Right lobe of liver (tissue), 4 donors: ENCODE measurements around the gene RNF157.

Experiments
- POLR2A ChIP-seq: fragments of 450-650 bp; IDR thresholded peaks from one replicate; pipeline ENCODE4 v1.6.1; 2017; ENCODE audit warnings: antibody characterized with exemption, mild to moderate bottlenecking
- TF ChIP-seq, protein P1 (sequence below), 4 donors: fragments of 200-600 bp in 3 of 4; fragments of 450-650 bp in 1 of 4; IDR thresholded peaks; one replicate each; pipeline versions ENCODE4 v1.5.1 to v1.8.0; 2016 to 2022; ENCODE audit warnings: antibody characterized with exemption in 4 of 4, mild to moderate bottlenecking in 2 of 4
- donor health status: DM: no; HTN: no; CAD: no.
- donor health status: DM: no; HTN: no; CAD: no.
- donor health status: DM: no; HTN: yes; CAD: no.

DNA sequence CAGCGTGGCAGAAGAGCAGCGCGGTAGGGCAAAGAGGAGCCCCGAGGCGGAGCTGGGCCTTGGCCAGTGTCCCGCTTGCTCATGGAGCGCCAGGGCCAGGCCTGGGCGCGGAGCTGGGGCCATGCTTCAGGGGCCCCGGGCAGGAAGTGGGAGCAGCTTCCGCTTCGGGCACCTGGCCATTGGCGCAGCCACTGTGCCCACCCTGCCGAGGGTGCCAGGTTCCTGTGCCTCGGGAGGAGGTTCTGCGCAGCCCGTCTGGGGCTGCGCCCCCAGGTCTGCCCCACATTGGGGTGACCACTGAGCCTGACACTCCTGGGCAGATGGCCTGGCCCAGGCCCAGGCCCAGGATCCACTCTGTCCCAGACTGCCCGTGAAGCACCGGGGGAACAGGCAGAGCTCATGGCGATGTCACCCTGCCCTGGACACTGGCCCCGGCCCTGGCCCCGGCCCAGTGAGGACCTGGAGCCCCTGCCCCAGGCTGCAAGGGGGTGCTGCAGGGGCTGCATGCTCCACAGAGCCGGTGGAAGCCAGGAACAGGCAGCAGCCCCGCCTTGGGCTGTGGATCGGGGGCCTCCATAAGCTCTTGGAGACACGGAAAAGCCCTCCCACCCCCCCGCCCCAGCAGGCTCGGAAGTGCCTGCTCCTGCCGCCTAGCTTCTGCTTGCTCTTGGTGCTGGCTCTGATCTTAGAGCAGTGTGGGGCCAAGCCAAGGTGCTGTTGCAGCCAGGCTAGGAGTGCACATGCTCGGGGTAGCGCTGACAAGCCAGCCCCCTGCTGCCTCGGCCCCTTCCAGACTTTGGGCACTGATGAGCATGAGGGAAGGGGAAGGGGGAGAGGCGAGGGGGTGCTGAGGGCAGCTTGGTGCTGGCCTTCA, 63.4 kb downstream of the RNF157 start:
- TF ChIP-seq, protein P1, sequence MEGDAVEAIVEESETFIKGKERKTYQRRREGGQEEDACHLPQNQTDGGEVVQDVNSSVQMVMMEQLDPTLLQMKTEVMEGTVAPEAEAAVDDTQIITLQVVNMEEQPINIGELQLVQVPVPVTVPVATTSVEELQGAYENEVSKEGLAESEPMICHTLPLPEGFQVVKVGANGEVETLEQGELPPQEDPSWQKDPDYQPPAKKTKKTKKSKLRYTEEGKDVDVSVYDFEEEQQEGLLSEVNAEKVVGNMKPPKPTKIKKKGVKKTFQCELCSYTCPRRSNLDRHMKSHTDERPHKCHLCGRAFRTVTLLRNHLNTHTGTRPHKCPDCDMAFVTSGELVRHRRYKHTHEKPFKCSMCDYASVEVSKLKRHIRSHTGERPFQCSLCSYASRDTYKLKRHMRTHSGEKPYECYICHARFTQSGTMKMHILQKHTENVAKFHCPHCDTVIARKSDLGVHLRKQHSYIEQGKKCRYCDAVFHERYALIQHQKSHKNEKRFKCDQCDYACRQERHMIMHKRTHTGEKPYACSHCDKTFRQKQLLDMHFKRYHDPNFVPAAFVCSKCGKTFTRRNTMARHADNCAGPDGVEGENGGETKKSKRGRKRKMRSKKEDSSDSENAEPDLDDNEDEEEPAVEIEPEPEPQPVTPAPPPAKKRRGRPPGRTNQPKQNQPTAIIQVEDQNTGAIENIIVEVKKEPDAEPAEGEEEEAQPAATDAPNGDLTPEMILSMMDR (IDR thresholded peaks at IDR 0.05): no peak
- no peak for TF ChIP-seq POLR2A
